K562 (cell line): ENCODE data around the gene VPS50. TPM values are rescaled to one million over a fixed set of nuclear protein-coding genes. Genes with fewer than 3 reads are reported as not detected.

Source experiments
- ADNP ChIP-seq: fragments of 200-800 bp; sonication (Bioruptor generic); IDR thresholded peaks from 2 replicates; pipeline ENCODE4 v1.6.1; 2016; ENCODE audit warnings: missing genetic modification characterization, missing compliant biosample characterization
- ARID1B ChIP-seq: fragments of 450-650 bp; IDR thresholded peaks from 2 replicates; pipeline ENCODE4 v1.6.1; 2016; ENCODE audit warnings: antibody characterized with exemption, mild to moderate bottlenecking, inconsistent platforms
- CEBPG ChIP-seq, 3 experiments: fragments of 200-800 bp in 1 of 3; sonication (Bioruptor generic) in 1 of 3; sonication (generic) in 1 of 3; formaldehyde crosslinking in 1 of 3; IDR thresholded peaks in 2 of 3; conservative IDR thresholded peaks in 1 of 3; 2 replicates each; pipeline versions ENCODE4 v1.6.1 to v1.8.0; 2016 to 2022; ENCODE audit warnings: missing compliant biosample characterization in 2 of 3, missing genetic modification characterization in 2 of 3, mild to moderate bottlenecking in 1 of 3, missing genetic modification reagents in 1 of 3
- DPF2 ChIP-seq: fragments of 450-650 bp; IDR thresholded peaks from 2 replicates; pipeline ENCODE4 v1.6.1; 2016
- FOXK1 ChIP-seq: sonication (generic); formaldehyde crosslinking; IDR thresholded peaks from 2 replicates; pipeline ENCODE4 v1.8.0; 2022; ENCODE audit warnings: missing genetic modification reagents, mild to moderate bottlenecking, borderline replicate concordance
- MEF2A ChIP-seq: IDR thresholded peaks from 2 replicates; pipeline ENCODE4 v1.6.1; 2011; ENCODE audit warnings: low read depth, mild to moderate bottlenecking, low read length, moderate library complexity; ENCODE audit not compliant: control insufficient read depth
- NCOR1 ChIP-seq: fragments of 450-650 bp; IDR thresholded peaks from 2 replicates; pipeline ENCODE4 v1.6.1; 2016; ENCODE audit warnings: mild to moderate bottlenecking, moderate library complexity
- NFIC ChIP-seq: fragments of 450-650 bp; IDR thresholded peaks from 2 replicates; pipeline ENCODE4 v1.6.1; 2017; ENCODE audit warnings: mild to moderate bottlenecking, inconsistent platforms
- NR2F6 ChIP-seq: fragments of 450-650 bp; formaldehyde crosslinking; IDR thresholded peaks from 2 replicates; pipeline ENCODE4 v1.4.0; 2020; ENCODE audit warnings: mild to moderate bottlenecking
- RBBP5 ChIP-seq: fragments of 200-600 bp; sonication (generic); IDR thresholded peaks from 2 replicates; pipeline ENCODE4 v1.6.1; 2012; ENCODE audit warnings: borderline replicate concordance, mild to moderate bottlenecking, low read length, control low read depth, inconsistent platforms; ENCODE audit not compliant: insufficient read depth, poor library complexity, severe bottlenecking
- SMARCA5 ChIP-seq: fragments of 450-650 bp; IDR thresholded peaks from 2 replicates; pipeline ENCODE4 v1.6.1; 2016
- STAT5A ChIP-seq: IDR thresholded peaks from 2 replicates; pipeline ENCODE4 v1.6.1; 2012; ENCODE audit warnings: low read length, inconsistent platforms, borderline replicate concordance
- TCF3 ChIP-seq: sonication (generic); formaldehyde crosslinking; IDR thresholded peaks from 2 replicates; pipeline ENCODE4 v1.4.0; 2020; ENCODE audit warnings: mild to moderate bottlenecking, missing genetic modification reagents
- THRA ChIP-seq: fragments of 450-650 bp; IDR thresholded peaks from 2 replicates; pipeline ENCODE4 v1.6.1; 2017; ENCODE audit warnings: mild to moderate bottlenecking, moderate library complexity
- USF1 ChIP-seq: sonication (generic); formaldehyde crosslinking; IDR thresholded peaks from 2 replicates; pipeline ENCODE4 v1.9.0; 2022; ENCODE audit warnings: mild to moderate bottlenecking, missing genetic modification reagents
- VEZF1 ChIP-seq: fragments of 200-800 bp; sonication (Bioruptor generic); IDR thresholded peaks from 2 replicates; pipeline ENCODE4 v1.6.1; 2017; ENCODE audit warnings: missing genetic modification characterization, missing compliant biosample characterization
- YY1 ChIP-seq, 3 experiments: IDR thresholded peaks; 2 replicates each; pipeline ENCODE4 v1.6.1; 2011; ENCODE audit warnings: low read length in 2 of 3, mild to moderate bottlenecking in 2 of 3, moderate library complexity in 2 of 3, borderline replicate concordance in 1 of 3, control low read depth in 1 of 3, low read depth in 1 of 3; ENCODE audit not compliant: insufficient read depth in 3 of 3, insufficient replicate concordance in 2 of 3, control insufficient read depth in 1 of 3, insufficient read length in 1 of 3; ENCODE audit errors: extremely low read depth in 1 of 3
- ZFX ChIP-seq: sonication (generic); formaldehyde crosslinking; IDR thresholded peaks from 2 replicates; pipeline ENCODE4 v1.8.0; 2022; ENCODE audit warnings: mild to moderate bottlenecking, missing genetic modification reagents, moderate library complexity
- polyA plus RNA-seq, 8 experiments: library from polyadenylated mRNA; depleted of rRNA in 4 of 8; stranded (reverse) in 5 of 8; unstranded in 3 of 8; fragments of >200 nt; fragmentation: Nextera tagmentation in 2 of 8; fragmentation: Illumina TruSeq in 1 of 8; extraction: Ambion mirVana in 2 of 8; extraction: Trizol in 1 of 8; gene quantifications; 2 replicates each; pipeline versions ENCODE4 v1.2.1 to v1.2.3, GENCODE V29; 2011 to 2014; ENCODE audit warnings: inconsistent platforms in 1 of 8, missing spikeins in 1 of 8
- total RNA-seq, 7 experiments: library from RNA; depleted of rRNA in 6 of 7; stranded (reverse); fragments of >200 nt in 6 of 7; fragmentation: Illumina TruSeq in 2 of 7; extraction: Trizol in 2 of 7; gene quantifications; 2 replicates each; pipeline versions ENCODE4 v1.2.1 to v1.2.3, GENCODE V29; 2011 to 2021; ENCODE audit warnings: low replicate concordance in 1 of 7

The VPS50 gene
- total and polyA plus RNA-seq, 9 of the 15 experiments (the other 6 are each of a cell fraction or from before 2014, with no cell fraction given), result 10.5 to 29.4 (median 15.8) TPM

GRCh38 chr7:93218997-93219827, 13.0 kb upstream of the VPS50 start (continued):
- TF ChIP-seq THRA (no peak), NFIC (no peak), FOXK1 (CRISPR knock-in tag) (no peak), DPF2 (peak; percentile 69; the same call in 1 of the 2 replicates), ADNP (tag) (no peak), CEBPG (CRISPR knock-in tag; IDR thresholded peaks at IDR 0.05) (no peak), CEBPG (tag; conservative IDR thresholded peaks at IDR 0.05 in 1 of 2, IDR thresholded peaks at IDR 0.05 in 1 of 2) (0 out of 4 replicates have a peak, but pooled peaks of 1 of the 2 experiments have one; percentile 20), NR2F6 (CRISPR knock-in tag) (no peak), VEZF1 (CRISPR knock-in tag) (no peak), USF1 (CRISPR knock-in tag) (no peak), STAT5A (peak; percentile 34; the same call in 1 of the 2 replicates), TCF3 (peak; percentile 78), RBBP5 (peak; percentile 56), NCOR1 (peak; percentile 34), ZFX (CRISPR knock-in tag) (0 out of 2 replicates have a peak, but pooled peaks have one; percentile 39), YY1 (IDR thresholded peaks at IDR 0.05; ENCODE audit: borderline replicate concordance in 1 of 3, control insufficient read depth in 1 of 3, extremely low read depth in 1 of 3, insufficient read depth in 3 of 3, insufficient read length in 1 of 3, insufficient replicate concordance in 2 of 3, low read depth in 1 of 3, low read length in 2 of 3) (no peak), MEF2A (peak; percentile 52; the same call in 1 of the 2 replicates), ARID1B (peak; percentile 87), SMARCA5 (peak; percentile 11; the same call in 1 of the 2 replicates)
